HEK293 (cell line): ENCODE data around the gene STX10.

Experiments
- GLI2 ChIP-seq: fragments of 450-650 bp; formaldehyde crosslinking; IDR thresholded peaks from 2 replicates; pipeline ENCODE4; 2017; ENCODE audit warnings: missing biosample characterization, missing genetic modification characterization, low read depth, borderline replicate concordance
- INSM2 ChIP-seq: fragments of 450-650 bp; formaldehyde crosslinking; IDR thresholded peaks from 2 replicates; pipeline ENCODE4 v1.5.1; 2016; ENCODE audit warnings: missing biosample characterization, missing genetic modification characterization
- PBX3 ChIP-seq: sonication (generic); formaldehyde crosslinking; IDR thresholded peaks from 2 replicates; pipeline ENCODE4 v1.8.1; 2022; ENCODE audit warnings: mild to moderate bottlenecking, moderate library complexity, missing genetic modification reagents
- PRDM10 ChIP-seq: fragments of 450-650 bp; formaldehyde crosslinking; IDR thresholded peaks from 2 replicates; pipeline ENCODE4 v1.5.1; 2016; ENCODE audit warnings: missing biosample characterization, missing genetic modification characterization
- PRDM4 ChIP-seq: fragments of 450-650 bp; formaldehyde crosslinking; IDR thresholded peaks from 2 replicates; pipeline ENCODE4 v1.5.1; 2017; ENCODE audit warnings: missing biosample characterization, missing genetic modification characterization
- REST ChIP-seq: fragments of 450-650 bp; formaldehyde crosslinking; IDR thresholded peaks from 2 replicates; pipeline ENCODE4 v1.5.1; 2016; ENCODE audit warnings: missing biosample characterization, missing genetic modification characterization
- SP2 ChIP-seq: fragments of 450-650 bp; formaldehyde crosslinking; IDR thresholded peaks from 2 replicates; pipeline ENCODE4 v1.5.1; 2016; ENCODE audit warnings: missing biosample characterization, missing genetic modification characterization
- ZBTB6 ChIP-seq: fragments of 450-650 bp; formaldehyde crosslinking; IDR thresholded peaks from 2 replicates; pipeline ENCODE4 v1.5.1; 2017; ENCODE audit warnings: missing biosample characterization, missing genetic modification characterization
- ZNF24 ChIP-seq: fragments of 450-650 bp; formaldehyde crosslinking; IDR thresholded peaks from 2 replicates; pipeline ENCODE4 v1.5.1; 2016; ENCODE audit warnings: missing biosample characterization, missing genetic modification characterization
- ZNF248 ChIP-seq: fragments of 450-650 bp; formaldehyde crosslinking; IDR thresholded peaks from 2 replicates; pipeline ENCODE4 v1.5.1; 2017; ENCODE audit warnings: missing biosample characterization, missing genetic modification characterization
- ZNF341 ChIP-seq: fragments of 450-650 bp; formaldehyde crosslinking; IDR thresholded peaks from 2 replicates; pipeline ENCODE4; 2016; ENCODE audit warnings: low read depth, missing biosample characterization, missing genetic modification characterization
- ZNF473 ChIP-seq: fragments of 450-650 bp; formaldehyde crosslinking; IDR thresholded peaks from 2 replicates; pipeline ENCODE4 v1.5.1; 2017; ENCODE audit warnings: missing biosample characterization, missing genetic modification characterization
- ZNF529 ChIP-seq: fragments of 450-650 bp; formaldehyde crosslinking; IDR thresholded peaks from 2 replicates; pipeline ENCODE4 v1.5.1; 2017; ENCODE audit warnings: missing genetic modification characterization, missing biosample characterization; ENCODE audit not compliant: insufficient replicate concordance
- ZNF544 ChIP-seq: fragments of 450-650 bp; formaldehyde crosslinking; IDR thresholded peaks from 2 replicates; pipeline ENCODE4 v1.5.0; 2017; ENCODE audit warnings: missing biosample characterization, missing genetic modification characterization
- ZNF571 ChIP-seq: fragments of 450-650 bp; formaldehyde crosslinking; IDR thresholded peaks from 2 replicates; pipeline ENCODE4 v1.5.0; 2017; ENCODE audit warnings: missing biosample characterization, missing genetic modification characterization
- ZNF677 ChIP-seq: fragments of 450-650 bp; IDR thresholded peaks from 2 replicates; pipeline ENCODE4 v1.5.0; 2018; ENCODE audit warnings: missing biosample characterization, mild to moderate bottlenecking, missing genetic modification characterization, moderate library complexity
- ZNF701 ChIP-seq: fragments of 450-650 bp; formaldehyde crosslinking; IDR thresholded peaks from 2 replicates; pipeline ENCODE4 v1.5.1; 2016; ENCODE audit warnings: missing biosample characterization, missing genetic modification characterization
- ZNF76 ChIP-seq: fragments of 450-650 bp; formaldehyde crosslinking; IDR thresholded peaks from 2 replicates; pipeline ENCODE4; 2016; ENCODE audit warnings: low read depth, missing biosample characterization, missing genetic modification characterization, borderline replicate concordance
- ZSCAN23 ChIP-seq: fragments of 450-650 bp; formaldehyde crosslinking; IDR thresholded peaks from 2 replicates; pipeline ENCODE4 v1.5.1; 2016; ENCODE audit warnings: missing biosample characterization, missing genetic modification characterization

The STX10 gene

GRCh38 chr19:13117772-13118423, 32.3 kb downstream of the STX10 start, which contains the start of gene NACC1 (continued):
- TF ChIP-seq ZBTB6 (tag by site-specific recombination) (peak; percentile 87), PRDM4 (tag by site-specific recombination) (peak; percentile 12; the same call in 1 of the 2 replicates), ZNF571 (no peak), SP2 (tag by site-specific recombination) (no peak), ZNF341 (no peak), ZNF544 (tag by site-specific recombination) (no peak), PBX3 (CRISPR knock-in tag) (no peak), ZNF473 (tag by site-specific recombination) (no peak), ZNF529 (tag by site-specific recombination) (no peak), REST (tag by site-specific recombination) (no peak), ZNF76 (tag by site-specific recombination) (no peak), ZSCAN23 (tag by site-specific recombination) (no peak), ZNF677 (tag by site-specific recombination) (no peak), ZNF701 (tag by site-specific recombination) (no peak), INSM2 (tag by site-specific recombination) (no peak), PRDM10 (tag by site-specific recombination) (no peak), GLI2 (tag by site-specific recombination) (no peak), ZNF24 (0 out of 2 replicates have a peak, but pooled peaks have one; percentile 47), ZNF248 (tag by site-specific recombination) (no peak)
